Progenitor cell of endocrine pancreas (in vitro differentiated cells): ENCODE measurements around the gene ARHGAP19. TPM values are rescaled to one million over a fixed set of nuclear protein-coding genes. Genes with fewer than 3 reads are reported as not detected.

Experiments used
- DNase-seq: peaks from one replicate; pipeline ENCODE4 v3.0.0; 2021; ENCODE audit warnings: low spot score; ENCODE audit not compliant: unreplicated experiment
- H3K27ac Mint-ChIP-seq: 2 replicates; pipeline ENCODE4 v1.8.0; 2021; ENCODE audit warnings: mild to moderate bottlenecking, moderate library complexity, mixed read lengths
- H3K27me3 Mint-ChIP-seq: 2 replicates; pipeline ENCODE4 v1.8.0; 2021; ENCODE audit warnings: mixed read lengths
- H3K36me3 Mint-ChIP-seq: 2 replicates; pipeline ENCODE4 v1.8.0; 2022; ENCODE audit warnings: mixed read lengths; ENCODE audit not compliant: insufficient read depth
- H3K4me1 Mint-ChIP-seq: 2 replicates; pipeline ENCODE4 v1.8.0; 2021; ENCODE audit warnings: low read depth, mixed read lengths
- H3K4me3 Mint-ChIP-seq: 2 replicates; pipeline ENCODE4 v1.8.0; 2021; ENCODE audit warnings: low read depth, mild to moderate bottlenecking, moderate library complexity, mixed read lengths
- H3K9me3 Mint-ChIP-seq: 2 replicates; pipeline ENCODE4 v1.8.0; 2021; ENCODE audit warnings: low read depth, mixed read lengths
- total RNA-seq: library from RNA; stranded (reverse); gene quantifications from 2 replicates; pipeline ENCODE4 v1.2.1, GENCODE V29; 2021
- TF ChIP-seq, protein P1 (sequence below): fragments of 200-600 bp; sonication (generic); IDR thresholded peaks from one replicate; pipeline ENCODE4 v1.5.0; 2021; ENCODE audit warnings: antibody characterized with exemption, mild to moderate bottlenecking; ENCODE audit not compliant: unreplicated experiment

Gene ARHGAP19
- total RNA-seq, 1 donor from 2014 or later = 21.1 TPM

- Mint-ChIP-seq H3K4me3 (no peak overlapping the region), H3K4me1 (peaks cover 4% of the 10 kb centered on the region), H3K36me3 (no peaks in the 10 kb centered on the region), H3K27me3 (peaks cover 5% of the 10 kb centered on the region), H3K27ac (no peak overlapping the region), H3K9me3 (no peaks in the 10 kb centered on the region)
- no peak for DNase-seq
- TF ChIP-seq, protein P1, sequence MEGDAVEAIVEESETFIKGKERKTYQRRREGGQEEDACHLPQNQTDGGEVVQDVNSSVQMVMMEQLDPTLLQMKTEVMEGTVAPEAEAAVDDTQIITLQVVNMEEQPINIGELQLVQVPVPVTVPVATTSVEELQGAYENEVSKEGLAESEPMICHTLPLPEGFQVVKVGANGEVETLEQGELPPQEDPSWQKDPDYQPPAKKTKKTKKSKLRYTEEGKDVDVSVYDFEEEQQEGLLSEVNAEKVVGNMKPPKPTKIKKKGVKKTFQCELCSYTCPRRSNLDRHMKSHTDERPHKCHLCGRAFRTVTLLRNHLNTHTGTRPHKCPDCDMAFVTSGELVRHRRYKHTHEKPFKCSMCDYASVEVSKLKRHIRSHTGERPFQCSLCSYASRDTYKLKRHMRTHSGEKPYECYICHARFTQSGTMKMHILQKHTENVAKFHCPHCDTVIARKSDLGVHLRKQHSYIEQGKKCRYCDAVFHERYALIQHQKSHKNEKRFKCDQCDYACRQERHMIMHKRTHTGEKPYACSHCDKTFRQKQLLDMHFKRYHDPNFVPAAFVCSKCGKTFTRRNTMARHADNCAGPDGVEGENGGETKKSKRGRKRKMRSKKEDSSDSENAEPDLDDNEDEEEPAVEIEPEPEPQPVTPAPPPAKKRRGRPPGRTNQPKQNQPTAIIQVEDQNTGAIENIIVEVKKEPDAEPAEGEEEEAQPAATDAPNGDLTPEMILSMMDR = no peak
These were observed 18.7 kb upstream of the ARHGAP19 start for GRCh38 chr10:97311111-97311626.

DNA sequence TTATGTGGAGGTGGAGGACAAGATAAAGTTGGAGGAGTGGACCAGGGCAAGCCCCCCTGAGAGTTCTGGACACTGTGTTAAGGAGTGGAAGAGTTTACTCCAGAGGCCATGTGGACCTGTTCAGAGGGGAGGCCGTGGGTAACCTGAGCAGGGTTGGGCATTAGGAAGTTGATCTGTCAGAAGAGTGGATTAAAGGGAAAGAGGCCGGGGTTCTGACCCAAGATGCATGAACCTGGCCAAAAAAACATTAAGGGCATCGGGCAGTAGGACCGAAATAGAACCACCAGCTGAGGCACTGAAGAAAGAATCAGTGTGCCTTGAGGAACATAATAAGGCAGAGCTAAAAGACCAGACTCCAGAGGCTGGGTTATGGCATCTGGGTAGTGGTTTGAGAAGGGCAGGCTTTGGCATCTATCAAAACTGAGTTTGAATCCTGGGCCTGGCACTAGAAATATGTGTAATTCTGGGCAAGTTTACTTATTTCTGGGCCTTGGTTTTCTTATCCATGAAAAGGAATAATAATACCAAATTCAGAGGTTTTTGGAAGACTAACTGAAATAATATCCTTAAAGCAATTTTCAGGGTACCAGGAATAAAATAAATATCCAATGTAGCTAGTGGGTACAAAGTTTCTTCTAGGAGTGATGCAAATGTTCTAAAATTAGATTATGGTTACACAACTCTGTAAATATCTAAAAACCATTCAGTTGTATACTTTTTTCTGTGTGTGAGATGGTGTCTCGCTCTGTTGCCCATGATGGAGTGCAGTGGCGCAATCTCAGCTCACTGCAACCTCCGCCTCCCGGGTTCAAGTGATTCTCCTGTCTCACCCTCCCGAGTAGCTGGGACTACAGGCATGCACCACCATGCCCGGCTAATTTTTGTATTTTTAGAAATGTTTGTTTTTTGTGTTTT lies 15.7 kb upstream of the ARHGAP19 start:
- no peaks in the 10 kb centered on the region for H3K9me3 Mint-ChIP-seq
- peaks cover 4% of the 10 kb centered on the region for H3K4me1 Mint-ChIP-seq
- H3K4me3 Mint-ChIP-seq = no peak overlapping the region
- H3K27ac Mint-ChIP-seq = no peak overlapping the region
- H3K36me3 Mint-ChIP-seq = no peaks in the 10 kb centered on the region
- H3K27me3 Mint-ChIP-seq = peaks cover 5% of the 10 kb centered on the region
- TF ChIP-seq, protein P1 = no peak
- DNase-seq = no peak

DNA sequence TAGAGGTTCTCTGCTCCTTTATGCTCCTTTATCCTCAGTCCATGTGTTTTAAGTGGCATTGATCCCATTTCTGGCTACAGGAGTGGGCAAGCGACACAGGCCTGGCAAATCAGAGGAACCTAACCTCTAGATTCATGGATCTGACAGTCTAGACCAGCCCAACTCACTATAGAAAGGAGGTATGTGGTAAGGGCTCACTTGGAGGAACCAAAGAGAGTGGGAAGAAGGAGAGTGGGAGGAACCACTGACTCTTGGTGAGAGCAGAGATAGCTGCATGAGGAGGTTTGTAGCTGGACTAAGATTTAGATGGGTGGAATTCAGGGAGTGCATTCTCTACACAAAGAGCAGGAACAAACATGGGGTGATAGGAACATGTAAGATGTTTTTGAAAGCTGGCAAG lies 15.0 kb upstream of the ARHGAP19 start:
- H3K36me3 Mint-ChIP-seq = no peaks in the 10 kb centered on the region
- TF ChIP-seq, protein P1 = no peak

GRCh38 chr10:97302088-97302791 lies 9.8 kb upstream of the ARHGAP19 start:
- H3K36me3 Mint-ChIP-seq = no peaks in the 10 kb centered on the region
- peaks cover 10% of the 10 kb centered on the region for H3K4me1 Mint-ChIP-seq
- DNase-seq = no peak
- H3K9me3 Mint-ChIP-seq = no peaks in the 10 kb centered on the region
- H3K4me3 Mint-ChIP-seq = no peak overlapping the region
- no peak overlapping the region for H3K27ac Mint-ChIP-seq
- no peaks in the 10 kb centered on the region for H3K27me3 Mint-ChIP-seq
- TF ChIP-seq, protein P1 = no peak

More for the DNA sequence above, 15.0 kb upstream of the ARHGAP19 start:
- no peak for DNase-seq
- no peak overlapping the region for H3K27ac Mint-ChIP-seq
- H3K27me3 Mint-ChIP-seq = peaks cover 5% of the 10 kb centered on the region
- H3K9me3 Mint-ChIP-seq = no peaks in the 10 kb centered on the region
- peaks cover 4% of the 10 kb centered on the region for H3K4me1 Mint-ChIP-seq
- H3K4me3 Mint-ChIP-seq = no peak overlapping the region

- H3K27me3 Mint-ChIP-seq = no peaks in the 10 kb centered on the region
- no peaks in the 10 kb centered on the region for H3K9me3 Mint-ChIP-seq
- H3K4me3 Mint-ChIP-seq = no peak overlapping the region
- no peak overlapping the region for H3K27ac Mint-ChIP-seq
- H3K36me3 Mint-ChIP-seq = no peaks in the 10 kb centered on the region
- H3K4me1 Mint-ChIP-seq = peaks cover 10% of the 10 kb centered on the region
- TF ChIP-seq, protein P1 = no peak
- DNase-seq = no peak
These were observed 8.5 kb upstream of the ARHGAP19 start for GRCh38 chr10:97300980-97301379.
